ENCODE measurements around the gene YES1. TPM values are rescaled to one million over a fixed set of nuclear protein-coding genes. Genes with fewer than 3 reads are reported as not detected.
A peak's percentile ranks its signal among the peaks of the same experiment; 100 is the strongest.

The YES1 gene
- total and polyA plus RNA-seq, 2 of the 8 experiments (the other 6 are each of a cell fraction or from before 2014, with no cell fraction given) = 14.8 to 94.3 TPM

- no peaks in the 10 kb centered on the region for H3K36me3 ChIP-seq (ENCODE audit: control insufficient read depth in 2 of 4, insufficient read depth in 4 of 4, low read length in 3 of 4)
- no peaks in the 10 kb centered on the region for H3K27me3 ChIP-seq (replicated peaks in 1 of 4; ENCODE audit: control insufficient read depth in 3 of 4, extremely low read depth in 1 of 4, insufficient read depth in 3 of 4, low read length in 3 of 4)
- no peak overlapping the region for H2BK120ac ChIP-seq (replicated peaks; ENCODE audit: low read depth, low read length)
- H3K23ac ChIP-seq (ENCODE audit: insufficient read length) = no peak overlapping the region
- no peaks in the 10 kb centered on the region for H3K9me3 ChIP-seq (ENCODE audit: insufficient read depth in 2 of 2, low read depth in 1 of 2, low read length in 1 of 2)
- H3K4me3 ChIP-seq (ENCODE audit: extremely low read depth in 1 of 4, insufficient read depth in 2 of 4, low read depth in 3 of 4, low read length in 4 of 4) = no peak overlapping the region
- peaks cover 2 to 78% of the 10 kb centered on the region in 2 experiments; a peak in 3 of 4 replicates for H3K79me2 ChIP-seq (ENCODE audit: control insufficient read depth in 1 of 2, insufficient read depth in 2 of 2, low read length in 2 of 2)
- no peak overlapping the region for H2AFZ ChIP-seq (ENCODE audit: low read length)
- H3K56ac ChIP-seq (replicated peaks; ENCODE audit: insufficient read length, low read depth, low read length) = no peak overlapping the region
- no peak overlapping the region for H4K91ac ChIP-seq (replicated peaks; ENCODE audit: insufficient read length, low read length)
- no peak overlapping the region for H3K4me2 ChIP-seq (ENCODE audit: insufficient read depth in 1 of 2, low read depth in 2 of 2, low read length in 2 of 2)
- no peak for DNase-seq (ENCODE audit: low read depth in 1 of 2, low spot score in 2 of 2)
- ChIA-PET CTCF (ENCODE audit: partially characterized antibody) (interaction anchor here (0.9 kb wide), 1 partner anchor 52 kb away, joined by 4 read pairs; no protein-coding TSS in a partner anchor), POLR2A (ENCODE audit: partially characterized antibody) (no interaction called here)
- peaks cover 10% of the 10 kb centered on the region for H3K79me1 ChIP-seq (ENCODE audit: low read depth, low read length)
- H4K5ac ChIP-seq (ENCODE audit: insufficient read length, low read depth, low read length) = no peak overlapping the region
- peaks cover 4 to 7% of the 10 kb centered on the region in 2 experiments for H4K20me1 ChIP-seq (replicated peaks in 1 of 2; ENCODE audit: control insufficient read depth in 1 of 2, insufficient read depth in 2 of 2, low read length in 2 of 2)
- peaks cover 0 to 2% (median 0%) of the 10 kb centered on the region in 4 experiments; a peak in 1 of 7 replicates for H3K4me1 ChIP-seq (replicated peaks in 1 of 4; ENCODE audit: control insufficient read depth in 3 of 4, insufficient read depth in 4 of 4, low read length in 3 of 4)
- FAIRE-seq = peak; percentile 52
- no peak overlapping the region for H3K27ac ChIP-seq (ENCODE audit: low read depth, low read length)
- no peak overlapping the region for H3K18ac ChIP-seq (ENCODE audit: extremely low read depth, low read length)
- H2AK5ac ChIP-seq (ENCODE audit: low read depth, low read length) = no peak overlapping the region
- H2BK15ac ChIP-seq (ENCODE audit: low read length) = no peak overlapping the region
- H4K8ac ChIP-seq (ENCODE audit: extremely low read depth, insufficient read depth, low read length) = no peak overlapping the region
- no peak overlapping the region for H3K14ac ChIP-seq (ENCODE audit: insufficient read length)
- H3K9ac ChIP-seq (replicated peaks in 1 of 4; ENCODE audit: extremely low read depth in 1 of 4, low read depth in 3 of 4, low read length in 3 of 4) = no peak overlapping the region
- no peak overlapping the region for H2BK5ac ChIP-seq (ENCODE audit: low read depth, low read length)
- H2BK12ac ChIP-seq (ENCODE audit: low read depth, low read length) = no peak overlapping the region
- H3K4ac ChIP-seq (replicated peaks; ENCODE audit: insufficient read length, low read depth, low read length) = no peak overlapping the region
- H2BK20ac ChIP-seq (ENCODE audit: low read length) = no peak overlapping the region
- WGBS, 2 experiments (ENCODE audit: extremely low coverage in 1 of 2, insufficient coverage in 1 of 2, insufficient read length in 1 of 2, insufficient replicate concordance in 2 of 2, low coverage in 1 of 2, low lambda C conversion rate in 2 of 2, missing lambda C conversion rate in 1 of 2) = 83% methylated on average over 4 of the region's 4 CpGs; no CpG with 5 or more reads in 1 of the 2 experiments
- H3K23me2 ChIP-seq (ENCODE audit: low read depth, low read length) = no peaks in the 10 kb centered on the region
- no peak for TF ChIP-seq NRF1 (IDR thresholded peaks at IDR 0.05; ENCODE audit: low read depth, low read length)
- TF ChIP-seq SP2 (IDR thresholded peaks at IDR 0.05; ENCODE audit: low read length) = no peak
- no peak for TF ChIP-seq RNF2 (IDR thresholded peaks at IDR 0.05; ENCODE audit: borderline replicate concordance, low read depth, low read length, missing control alignments, poor library complexity, severe bottlenecking)
- no peak for TF ChIP-seq SAP30 (IDR thresholded peaks at IDR 0.05; ENCODE audit: insufficient read depth, insufficient replicate concordance, low read length)
- no peak for TF ChIP-seq POU5F1 (IDR thresholded peaks at IDR 0.05; ENCODE audit: low read depth, low read length)
- TF ChIP-seq YY1 (IDR thresholded peaks at IDR 0.05; ENCODE audit: low read depth, low read length) = no peak
- no peak for TF ChIP-seq MAX (IDR thresholded peaks at IDR 0.05)
- no peak for TF ChIP-seq MAFK (IDR thresholded peaks at IDR 0.05; ENCODE audit: low read depth, low read length)
- TF ChIP-seq CTBP2 (IDR thresholded peaks at IDR 0.05; ENCODE audit: borderline replicate concordance, insufficient read depth, insufficient read length, low read length) = no peak
- no peak for TF ChIP-seq GABPA (IDR thresholded peaks at IDR 0.05; ENCODE audit: borderline replicate concordance, insufficient read depth, low read length)
- TF ChIP-seq KDM5A (IDR thresholded peaks at IDR 0.05; ENCODE audit: low read length) = no peak
- no peak for TF ChIP-seq BACH1 (IDR thresholded peaks at IDR 0.05; ENCODE audit: low read length)
Measured at GRCh38 chr18:778194-778927, 33.7 kb downstream of the YES1 start.
